GM19099 (cell line): Measurements from ENCODE around the gene SYNPR.

Source experiments
- POLR2A ChIP-seq: IDR thresholded peaks from 3 replicates; pipeline ENCODE4 v1.6.1; 2011; ENCODE audit warnings: low read depth; ENCODE audit not compliant: insufficient read length; ENCODE audit errors: extremely low read depth

Gene SYNPR

DNA sequence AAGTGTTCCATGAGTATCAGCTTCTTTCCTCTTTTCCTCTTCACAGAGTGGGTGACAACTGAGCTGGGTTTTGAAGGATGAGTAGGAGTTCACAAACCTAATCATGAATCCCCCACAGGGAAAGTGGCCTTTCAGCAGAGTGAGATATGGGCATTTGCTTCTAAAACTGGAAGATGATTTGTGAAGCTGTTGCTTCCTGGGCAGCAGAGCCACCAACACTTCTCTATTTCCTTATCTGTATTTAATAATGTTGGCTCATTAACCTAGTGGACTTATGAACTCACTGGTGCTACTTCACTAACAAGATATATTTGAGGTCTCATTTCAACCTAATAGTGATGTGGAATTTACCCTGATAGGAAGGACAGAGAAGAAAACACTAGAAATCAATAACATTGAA, 152.8 kb downstream of the SYNPR start:
- no peak for TF ChIP-seq POLR2A

DNA sequence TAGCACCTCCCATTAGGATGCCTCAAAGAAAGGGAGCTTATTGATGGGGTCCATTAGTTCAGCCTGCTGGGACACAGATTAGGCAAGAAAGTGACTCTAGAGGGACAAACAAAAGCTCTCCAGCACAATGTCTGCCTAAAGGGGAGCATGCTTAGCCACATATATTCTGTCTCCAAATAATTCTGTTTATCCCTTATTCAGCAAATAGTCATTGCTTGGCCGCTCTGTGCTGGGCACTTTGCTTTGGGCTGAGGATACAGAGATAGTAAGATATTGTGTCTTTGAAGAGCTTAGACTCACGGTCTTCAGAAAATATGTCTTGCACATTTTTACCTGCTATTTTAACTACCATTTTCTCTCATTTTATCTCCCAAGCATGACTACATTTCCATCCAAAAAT, 159.8 kb downstream of the SYNPR start:
- no peak for TF ChIP-seq POLR2A

DNA sequence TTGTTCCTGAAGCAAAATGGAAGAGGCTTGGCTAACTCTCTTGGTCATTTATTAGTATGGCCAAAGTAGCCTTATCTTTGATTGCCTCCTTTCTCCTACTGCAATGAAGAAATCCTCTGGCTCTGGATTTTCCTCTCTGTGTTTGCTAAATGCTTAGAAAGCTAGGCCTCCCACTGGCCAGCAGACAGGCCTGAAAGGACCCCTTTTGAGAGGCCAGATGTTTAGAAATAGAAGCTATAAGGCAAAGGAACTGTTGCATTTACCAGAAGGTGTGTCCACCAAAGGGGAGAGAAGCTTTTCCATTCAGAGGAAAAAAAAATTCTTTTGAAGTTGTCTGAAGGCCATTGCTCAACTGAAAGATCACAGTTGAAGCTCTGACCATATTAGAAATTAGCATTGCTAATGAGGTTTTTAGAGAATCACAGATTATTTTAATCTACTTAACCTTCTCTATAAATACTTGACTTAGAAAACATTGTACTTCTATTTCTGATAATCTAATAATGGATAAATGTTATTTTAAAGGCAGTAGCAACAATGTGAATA, 160.8 kb downstream of the SYNPR start:
- TF ChIP-seq POLR2A: no peak

- no peak for TF ChIP-seq POLR2A
Observed at GRCh38 chr3:63441262-63441661, 163.2 kb downstream of the SYNPR start.

DNA sequence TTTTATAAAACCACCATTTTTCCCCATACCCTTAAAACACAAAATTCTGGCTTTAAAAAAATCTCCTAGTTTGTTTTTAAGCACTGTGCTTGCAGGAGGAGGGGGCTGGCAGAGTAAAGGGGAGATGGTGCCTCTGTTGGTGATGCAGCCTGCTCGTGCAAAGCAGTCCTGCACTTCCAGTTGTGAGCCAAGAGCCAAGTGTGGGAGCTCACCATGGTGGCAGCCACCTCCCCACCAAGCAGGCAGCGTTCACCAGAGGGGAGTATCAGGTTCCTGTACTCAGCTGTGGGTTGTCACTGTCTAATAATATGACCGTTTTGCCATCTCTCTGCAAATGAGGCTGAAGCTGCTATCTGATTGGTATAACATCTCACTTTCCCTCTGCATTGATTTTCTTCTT, 164.8 kb downstream of the SYNPR start:
- TF ChIP-seq POLR2A: no peak

GRCh38 chr3:63450023-63450422, 171.9 kb downstream of the SYNPR start:
- TF ChIP-seq POLR2A: no peak

- no peak for TF ChIP-seq POLR2A
Observed at GRCh38 chr3:63450634-63451363, 172.7 kb downstream of the SYNPR start.

DNA sequence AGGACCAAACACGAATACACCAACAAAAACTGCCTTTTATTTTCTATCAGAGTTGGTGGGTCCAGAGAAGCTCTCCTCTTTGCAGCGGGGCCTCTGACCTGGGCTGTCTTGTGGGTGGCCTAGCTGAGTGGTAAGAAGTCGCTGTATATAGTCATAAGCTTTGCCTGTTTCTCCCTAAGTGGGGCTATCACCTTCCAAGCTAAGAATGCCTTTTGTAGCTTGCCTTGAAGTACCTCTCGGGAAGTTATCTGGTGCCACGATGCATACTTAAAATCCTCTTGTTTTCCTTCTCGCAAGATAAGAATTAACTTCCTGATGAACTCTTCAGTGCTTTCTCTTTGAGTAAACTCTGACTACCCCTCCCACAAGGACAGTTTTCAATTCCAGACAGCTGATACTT, 178.8 kb downstream of the SYNPR start:
- TF ChIP-seq POLR2A: no peak

GRCh38 chr3:63458405-63458804, 180.3 kb downstream of the SYNPR start:
- no peak for TF ChIP-seq POLR2A

DNA sequence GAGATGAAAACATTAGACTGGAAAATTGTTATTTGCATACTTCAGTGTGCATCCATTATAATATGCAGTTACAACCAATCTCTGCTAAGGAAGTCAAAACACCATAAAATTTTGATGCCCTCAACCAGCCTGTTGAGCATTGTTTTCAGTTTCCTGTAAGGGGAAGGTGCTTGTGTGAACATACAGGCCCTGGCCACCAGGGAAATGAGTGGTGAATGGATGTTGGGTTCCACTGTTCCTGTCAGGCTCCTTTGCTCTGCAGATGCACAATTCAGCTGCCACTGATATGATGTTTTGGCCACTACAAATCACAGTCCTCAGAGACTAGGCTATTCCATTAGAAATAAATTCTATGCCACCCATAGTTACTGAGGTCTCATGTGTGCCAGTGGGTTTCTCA, 184.6 kb downstream of the SYNPR start:
- TF ChIP-seq POLR2A: no peak

- no peak for TF ChIP-seq POLR2A
Observed at GRCh38 chr3:63467392-63467791, 189.3 kb downstream of the SYNPR start.

- no peak for TF ChIP-seq POLR2A
Observed at GRCh38 chr3:63470745-63471144, 192.6 kb downstream of the SYNPR start.

DNA sequence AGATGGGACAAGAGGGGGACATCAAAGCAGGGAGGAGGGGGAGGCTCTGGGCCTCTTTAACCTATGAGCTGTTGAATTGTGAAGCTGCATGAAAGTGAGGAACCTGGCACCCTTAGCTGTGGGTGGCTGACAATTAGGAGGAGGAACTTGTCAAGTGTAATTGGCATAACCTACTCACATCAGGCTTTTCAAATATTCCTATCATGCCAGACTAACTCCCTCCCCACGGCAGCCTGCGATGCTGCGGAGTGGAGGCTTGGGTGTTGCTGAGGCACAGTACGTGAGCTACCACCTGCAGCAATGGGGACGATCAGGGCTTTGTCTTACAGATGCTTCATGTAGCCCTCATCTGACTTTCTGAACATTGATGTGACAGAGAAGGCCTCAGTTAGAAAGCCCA, 193.7 kb downstream of the SYNPR start:
- no peak for TF ChIP-seq POLR2A

DNA sequence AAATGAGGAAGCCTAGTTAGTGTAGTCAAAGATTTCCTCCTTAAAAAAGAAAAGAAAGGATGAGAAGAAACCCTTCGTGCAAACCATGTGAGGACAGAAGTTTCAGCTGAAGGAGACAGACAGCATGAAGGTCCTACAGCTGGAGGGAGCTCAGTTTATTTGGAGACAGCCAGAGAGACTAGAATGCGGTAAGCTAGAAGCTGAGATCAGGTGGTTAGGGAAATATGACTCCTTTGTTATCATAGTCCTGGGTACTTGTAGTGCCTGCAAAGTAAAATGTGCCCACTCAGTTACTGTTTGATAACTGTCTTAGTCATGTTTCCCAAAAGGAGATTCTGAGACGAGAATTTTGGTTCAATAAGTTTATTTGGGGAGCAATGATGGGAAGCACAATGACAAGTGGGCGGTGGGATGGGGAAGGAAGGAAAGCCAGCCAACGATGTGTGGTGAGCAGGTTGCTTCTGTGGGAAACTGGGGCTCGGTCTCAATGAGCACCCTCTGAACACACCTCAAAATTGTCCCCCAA, 195.6 kb downstream of the SYNPR start:
- no peak for TF ChIP-seq POLR2A

DNA sequence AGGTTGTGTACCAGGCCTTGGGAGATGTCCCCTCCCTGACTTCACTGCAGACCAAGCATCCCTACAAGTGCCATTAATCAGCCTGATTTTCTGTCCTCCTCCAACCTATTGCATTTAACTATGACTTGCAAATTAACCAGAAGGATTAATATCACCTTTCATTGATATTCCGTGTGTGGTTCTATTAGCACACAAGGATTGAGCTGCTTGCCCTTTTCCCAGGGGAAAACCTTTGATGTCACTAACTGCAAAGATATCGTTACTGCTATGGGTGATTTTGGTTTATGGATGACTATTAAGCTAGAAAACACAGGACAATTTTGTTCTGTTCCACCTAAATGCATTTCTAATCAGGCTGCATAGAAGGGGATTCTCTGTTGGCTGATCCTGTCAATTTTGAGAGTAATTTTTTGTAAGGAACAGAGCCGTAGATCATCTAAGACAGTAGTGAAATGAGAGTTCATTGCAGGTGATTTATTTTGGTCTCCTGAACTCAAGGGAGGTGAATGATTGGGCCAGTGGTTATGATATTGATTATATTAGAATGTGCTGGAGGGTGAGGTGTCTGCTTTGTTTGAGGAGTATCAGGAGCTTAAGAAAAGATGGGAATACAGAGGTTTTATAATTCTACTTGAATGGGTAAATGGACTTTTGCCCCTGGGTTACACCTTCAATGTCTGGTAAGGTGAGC, 196.9 kb downstream of the SYNPR start:
- TF ChIP-seq POLR2A: no peak

- TF ChIP-seq POLR2A: no peak
Observed at GRCh38 chr3:63477494-63478129, 199.5 kb downstream of the SYNPR start.

- no peak for TF ChIP-seq POLR2A
Observed at GRCh38 chr3:63478990-63479660, 201.0 kb downstream of the SYNPR start.
